SK-N-MC (cell line): ENCODE results near the gene ZNF335.

Source experiments
- EZH2 ChIP-seq: fragments of 200-600 bp; sonication (generic); IDR thresholded peaks from one replicate; pipeline ENCODE4 v1.6.1; 2017; ENCODE audit warnings: antibody characterized with exemption
- POLR2AphosphoS5 ChIP-seq: IDR thresholded peaks from 2 replicates; pipeline ENCODE4 v1.6.1; 2012; ENCODE audit warnings: mild to moderate bottlenecking, low read depth, low read length, borderline replicate concordance

GRCh38 chr20:45913116-45913515 lies 58.9 kb downstream of the ZNF335 start:
- TF ChIP-seq POLR2AphosphoS5 (no peak), EZH2 (no peak)
